GM21529 (cell line): Measurements from ENCODE around the gene ARHGAP33.

Experiments used
- ATAC-seq: cut with Tn5 transposase; IDR thresholded peaks from one replicate; pipeline ENCODE4 v1.9.1; 2021; ENCODE audit not compliant: unreplicated experiment

Gene ARHGAP33

DNA sequence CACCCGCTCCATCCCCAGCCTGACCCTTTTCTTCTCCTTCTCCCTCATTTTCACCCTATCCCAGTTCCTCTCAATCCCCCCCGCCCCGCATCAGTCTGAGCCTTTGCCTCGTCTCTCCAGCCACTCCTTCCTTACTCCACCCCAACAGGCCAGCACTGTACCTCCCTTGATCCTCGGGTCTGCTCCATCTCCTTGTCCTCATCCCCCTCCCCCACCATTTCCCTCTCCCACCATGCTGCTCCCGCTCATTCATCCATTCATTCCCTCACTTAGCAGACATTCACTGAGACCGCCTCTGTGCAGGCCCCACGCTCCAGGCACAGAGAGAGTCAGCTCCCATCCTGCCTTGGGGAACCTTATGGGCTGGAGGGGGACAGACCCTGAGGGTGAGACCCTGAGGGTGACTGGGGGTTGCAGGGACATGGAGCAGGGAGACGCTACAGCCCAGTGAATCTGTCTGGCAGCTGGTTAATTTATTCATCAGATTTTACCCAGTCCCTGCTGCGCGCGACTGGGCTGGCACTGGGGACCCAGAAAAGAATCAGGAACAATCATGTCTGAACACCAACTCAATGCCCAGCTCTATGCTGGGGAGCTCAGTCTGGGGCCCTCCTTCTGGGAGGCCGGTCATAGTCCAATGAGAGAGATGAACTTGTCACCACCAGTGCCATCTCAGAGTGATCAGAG lies 881 bp downstream of the ARHGAP33 start:
- ATAC-seq = no peak

DNA sequence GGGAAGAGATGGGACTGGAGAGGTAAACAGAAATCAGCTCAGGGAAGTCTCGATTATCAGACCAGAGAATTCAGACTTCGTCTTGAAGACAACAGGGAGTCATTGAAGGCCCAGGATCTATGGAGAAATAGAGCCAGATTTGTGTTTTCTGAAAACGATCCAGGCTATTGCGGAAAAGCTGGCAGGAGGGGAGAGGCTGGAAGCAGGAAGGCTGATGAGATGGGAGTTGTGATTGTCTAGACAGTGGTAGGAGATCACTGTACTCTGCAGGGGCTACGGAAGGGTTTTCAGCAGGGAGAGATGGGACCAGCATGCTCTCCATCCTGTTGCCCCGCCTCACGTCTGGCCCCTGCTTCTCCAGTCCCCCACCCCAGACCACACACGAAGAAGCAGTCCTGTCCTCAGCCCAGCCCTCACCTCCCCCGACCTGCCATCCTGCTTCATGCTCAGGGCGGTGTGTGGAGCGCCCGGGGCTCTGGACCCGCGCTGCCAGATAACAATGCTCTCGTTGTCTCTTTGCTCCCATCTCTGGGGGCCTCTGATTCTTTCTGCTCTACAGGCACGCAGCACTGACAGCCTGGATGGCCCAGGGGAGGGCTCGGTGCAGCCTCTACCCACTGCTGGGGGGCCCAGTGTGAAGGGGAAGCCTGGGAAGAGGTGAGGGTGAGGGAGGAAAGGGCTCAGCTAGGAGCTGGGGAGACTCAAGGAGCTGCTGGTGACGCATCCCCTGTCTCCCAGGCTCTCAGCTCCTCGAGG lies 1.9 kb downstream of the ARHGAP33 start:
- ATAC-seq = no peak

DNA sequence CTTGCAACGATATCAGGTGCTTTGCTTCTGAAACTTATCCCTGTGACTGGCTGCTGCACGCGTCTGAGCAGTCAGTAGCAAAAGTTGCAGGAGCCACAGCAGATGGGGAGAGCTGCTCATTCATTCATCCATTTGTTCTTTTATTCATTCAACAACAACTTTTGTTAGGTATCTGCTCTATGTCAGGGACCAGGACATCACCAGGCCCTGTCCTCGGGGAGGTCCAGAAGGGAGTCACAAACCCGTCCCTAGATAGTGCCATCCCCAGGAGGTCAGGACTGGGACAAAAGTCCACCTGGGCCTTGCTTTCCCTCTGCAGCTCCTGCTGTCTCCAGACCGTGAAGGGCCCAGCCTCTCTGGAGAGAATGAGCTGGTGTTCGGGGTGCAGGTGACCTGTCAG lies 2.6 kb downstream of the ARHGAP33 start:
- no peak for ATAC-seq

DNA sequence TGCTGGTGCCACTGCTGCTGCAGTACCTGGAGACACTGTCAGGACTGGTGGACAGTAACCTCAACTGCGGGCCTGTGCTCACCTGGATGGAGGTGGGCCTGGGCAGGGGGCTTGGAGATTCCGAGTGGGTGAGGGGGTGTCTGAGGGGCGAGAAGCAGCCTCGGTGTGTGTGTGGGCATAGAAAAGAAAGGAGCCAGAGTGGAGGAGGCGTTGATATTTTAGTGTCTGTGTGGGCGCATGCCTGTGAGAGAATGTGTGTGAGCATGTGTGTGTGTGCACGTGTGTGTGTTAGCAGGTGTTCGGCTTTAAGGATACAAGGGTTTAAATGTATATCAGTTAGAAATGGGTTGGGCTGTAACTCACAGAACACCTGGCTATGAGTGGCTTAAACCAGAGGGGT lies 3.7 kb downstream of the ARHGAP33 start:
- ATAC-seq = no peak

DNA sequence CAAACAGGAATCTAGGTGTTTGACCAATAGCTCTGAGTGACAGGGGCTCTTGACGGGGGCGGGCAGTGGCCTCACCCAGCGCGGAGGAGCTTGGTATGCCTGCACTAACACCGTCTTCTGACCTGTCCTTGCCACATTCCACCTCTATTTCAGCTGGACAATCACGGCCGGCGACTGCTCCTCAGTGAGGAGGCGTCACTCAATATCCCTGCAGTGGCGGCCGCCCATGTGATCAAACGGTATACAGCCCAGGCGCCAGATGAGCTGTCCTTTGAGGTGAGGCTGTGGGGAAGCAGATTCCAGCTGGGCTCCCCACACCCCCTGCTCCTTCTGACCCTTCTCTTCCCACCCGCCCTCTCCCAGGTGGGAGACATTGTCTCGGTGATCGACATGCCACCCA lies 4.7 kb downstream of the ARHGAP33 start:
- ATAC-seq = no peak

DNA sequence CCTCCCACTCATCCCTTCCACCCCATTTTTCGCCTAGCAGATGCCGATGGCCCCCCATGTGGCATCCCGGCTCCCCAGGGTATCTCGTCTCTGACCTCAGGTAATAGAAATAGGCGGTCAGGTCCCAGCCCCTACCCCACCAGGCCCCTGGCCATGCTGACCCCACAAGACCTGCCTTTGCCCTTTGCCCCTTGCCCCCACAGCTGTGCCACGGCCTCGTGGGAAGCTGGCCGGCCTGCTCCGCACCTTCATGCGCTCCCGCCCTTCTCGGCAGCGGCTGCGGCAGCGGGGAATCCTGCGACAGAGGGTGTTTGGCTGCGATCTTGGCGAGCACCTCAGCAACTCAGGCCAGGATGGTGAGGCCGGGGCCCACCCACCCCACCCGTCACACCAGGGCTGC lies 5.4 kb downstream of the ARHGAP33 start:
- ATAC-seq = no peak

DNA sequence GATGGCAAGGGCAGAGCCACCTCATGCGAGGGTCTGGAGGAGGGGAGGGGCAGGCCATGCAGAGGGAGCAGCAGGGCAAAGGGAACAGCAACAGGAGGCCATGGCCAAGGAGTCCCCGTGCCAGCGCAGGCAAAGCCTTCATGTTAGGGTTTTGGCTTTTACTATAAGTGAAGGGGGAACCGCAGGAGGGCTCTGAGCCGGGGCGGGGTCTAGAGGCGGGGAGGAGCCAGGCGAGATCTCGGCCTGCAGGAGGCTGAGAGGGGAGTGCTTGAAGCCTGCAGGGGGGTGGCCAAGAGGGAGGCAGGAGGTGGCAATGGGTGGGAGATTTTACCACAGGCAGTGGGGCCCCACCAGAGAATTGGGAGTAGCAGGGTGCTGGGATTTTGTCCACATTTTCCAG lies 6.3 kb downstream of the ARHGAP33 start:
- ATAC-seq = no peak

DNA sequence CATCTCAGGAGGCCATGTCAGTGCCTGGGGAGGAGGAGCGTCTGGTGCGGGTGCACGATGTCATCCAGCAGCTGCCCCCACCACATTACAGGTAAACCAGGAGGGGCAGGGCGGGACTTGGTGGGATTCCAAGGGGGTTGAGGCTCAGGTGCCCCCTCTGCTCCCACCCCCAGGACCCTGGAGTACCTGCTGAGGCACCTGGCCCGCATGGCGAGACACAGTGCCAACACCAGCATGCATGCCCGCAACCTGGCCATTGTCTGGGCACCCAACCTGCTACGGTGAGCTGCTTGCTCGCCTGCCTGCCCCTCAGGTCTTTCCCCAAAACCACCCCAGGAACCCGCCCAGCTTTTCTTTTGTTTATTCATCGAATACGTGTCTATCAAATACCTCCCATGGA lies 7.2 kb downstream of the ARHGAP33 start:
- ATAC-seq = no peak

DNA sequence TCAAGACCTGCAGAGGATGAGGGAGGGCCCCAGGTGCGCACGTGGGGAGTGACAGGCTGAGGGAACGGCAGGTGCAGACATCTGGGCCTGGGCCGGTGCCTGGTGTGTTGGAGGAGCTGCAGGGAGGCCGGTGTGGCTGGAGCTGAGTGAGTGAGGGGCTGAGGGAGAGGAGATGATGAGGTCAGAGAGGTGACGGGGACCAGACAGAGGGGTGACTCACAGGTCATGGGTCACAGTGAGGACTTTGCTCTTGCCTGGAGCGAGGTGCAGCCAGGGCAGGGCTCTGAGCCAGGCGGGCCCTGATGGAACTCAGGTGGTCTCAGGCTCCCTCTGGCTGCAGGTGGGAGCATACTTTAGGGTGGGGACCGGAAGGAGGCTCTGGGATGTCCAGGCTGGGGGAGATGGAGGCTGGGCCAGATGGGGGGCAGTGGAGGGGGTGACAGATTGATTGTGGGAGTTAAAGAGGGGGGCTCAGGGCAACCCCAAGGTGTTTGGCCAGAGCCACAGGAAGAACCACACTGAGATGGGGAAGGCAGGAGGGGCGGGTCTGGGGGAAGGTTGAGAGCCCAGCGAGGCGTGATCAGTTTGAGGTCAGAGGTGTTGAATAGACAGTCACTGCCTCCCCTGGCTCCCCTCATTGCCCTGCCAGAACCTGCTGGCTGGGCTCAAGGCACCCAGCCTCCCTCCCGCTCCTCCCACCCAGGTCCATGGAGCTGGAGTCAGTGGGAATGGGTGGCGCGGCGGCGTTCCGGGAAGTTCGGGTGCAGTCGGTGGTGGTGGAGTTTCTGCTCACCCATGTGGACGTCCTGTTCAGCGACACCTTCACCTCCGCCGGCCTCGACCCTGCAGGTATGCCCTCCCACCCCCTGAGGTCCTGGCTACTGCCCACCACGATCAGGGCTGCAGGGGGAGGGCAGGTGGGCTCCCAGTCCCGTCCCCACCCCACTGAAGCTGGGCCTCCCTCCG lies 8.4 kb downstream of the ARHGAP33 start:
- ATAC-seq = no peak

DNA sequence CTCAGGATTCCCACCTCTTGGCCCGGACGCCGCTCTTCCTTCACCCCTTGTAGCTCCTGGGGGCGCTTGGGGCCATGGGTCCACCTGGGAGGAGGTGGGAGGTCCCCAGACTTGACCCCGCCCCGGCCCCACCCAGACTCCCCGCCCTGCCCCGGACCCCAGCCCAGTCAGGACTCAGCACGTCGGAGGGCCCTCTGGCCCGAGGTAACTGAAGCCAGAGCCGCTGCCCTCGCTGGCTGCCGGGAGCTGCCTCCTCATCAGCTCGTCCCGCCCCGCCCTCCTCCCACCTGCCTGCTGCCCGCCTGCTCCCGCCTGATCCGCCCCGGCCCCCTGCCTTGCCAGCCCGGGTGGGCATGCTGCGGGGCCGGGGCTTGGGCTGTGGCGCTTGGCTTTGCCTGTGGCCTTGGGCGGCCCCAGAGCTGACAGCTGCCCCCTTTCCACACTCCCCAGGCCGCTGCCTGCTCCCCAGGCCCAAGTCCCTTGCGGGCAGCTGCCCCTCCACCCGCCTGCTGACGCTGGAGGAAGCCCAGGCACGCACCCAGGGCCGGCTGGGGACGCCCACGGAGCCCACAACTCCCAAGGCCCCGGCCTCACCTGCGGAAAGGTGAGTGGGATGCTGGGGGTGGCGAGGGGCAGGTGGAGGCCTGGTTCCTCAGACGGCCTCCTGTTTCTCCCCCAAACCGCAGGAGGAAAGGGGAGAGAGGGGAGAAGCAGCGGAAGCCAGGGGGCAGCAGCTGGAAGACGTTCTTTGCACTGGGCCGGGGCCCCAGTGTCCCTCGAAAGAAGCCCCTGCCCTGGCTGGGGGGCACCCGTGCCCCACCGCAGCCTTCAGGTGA lies 9.4 kb downstream of the ARHGAP33 start:
- ATAC-seq = no peak

DNA sequence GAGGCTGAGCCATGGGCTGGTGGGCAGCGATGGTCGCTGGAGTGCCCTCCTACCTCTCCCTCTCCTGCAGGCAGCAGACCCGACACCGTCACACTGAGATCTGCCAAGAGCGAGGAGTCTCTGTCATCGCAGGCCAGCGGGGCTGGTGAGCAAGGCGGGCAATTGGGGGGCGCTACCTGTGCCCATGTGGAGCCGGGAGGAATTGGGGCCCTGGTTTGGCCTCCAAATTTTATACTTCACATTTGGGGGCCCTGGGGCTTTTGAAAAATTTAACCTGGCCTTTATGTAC lies 9.9 kb downstream of the ARHGAP33 start:
- ATAC-seq = no peak

DNA sequence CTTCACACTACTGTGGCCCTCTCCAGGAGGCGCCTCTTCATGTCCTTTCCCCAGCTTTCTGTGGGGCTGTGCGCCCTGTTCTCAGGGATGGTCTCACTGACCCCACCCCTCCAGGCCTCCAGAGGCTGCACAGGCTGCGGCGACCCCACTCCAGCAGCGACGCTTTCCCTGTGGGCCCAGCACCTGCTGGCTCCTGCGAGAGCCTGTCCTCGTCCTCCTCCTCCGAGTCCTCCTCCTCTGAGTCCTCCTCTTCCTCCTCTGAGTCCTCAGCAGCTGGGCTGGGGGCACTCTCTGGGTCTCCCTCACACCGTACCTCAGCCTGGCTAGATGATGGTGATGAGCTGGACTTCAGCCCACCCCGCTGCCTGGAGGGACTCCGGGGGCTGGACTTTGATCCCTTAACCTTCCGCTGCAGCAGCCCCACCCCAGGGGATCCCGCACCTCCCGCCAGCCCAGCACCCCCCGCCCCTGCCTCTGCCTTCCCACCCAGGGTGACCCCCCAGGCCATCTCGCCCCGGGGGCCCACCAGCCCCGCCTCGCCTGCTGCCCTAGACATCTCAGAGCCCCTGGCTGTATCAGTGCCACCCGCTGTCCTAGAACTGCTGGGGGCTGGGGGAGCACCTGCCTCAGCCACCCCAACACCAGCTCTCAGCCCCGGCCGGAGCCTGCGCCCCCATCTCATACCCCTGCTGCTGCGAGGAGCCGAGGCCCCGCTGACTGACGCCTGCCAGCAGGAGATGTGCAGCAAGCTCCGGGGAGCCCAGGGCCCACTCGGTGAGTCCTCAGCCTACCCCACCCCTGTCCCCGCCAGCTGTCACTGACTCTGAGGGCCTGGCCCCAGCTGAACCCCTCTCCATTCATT lies 11.2 kb downstream of the ARHGAP33 start:
- no peak for ATAC-seq

DNA sequence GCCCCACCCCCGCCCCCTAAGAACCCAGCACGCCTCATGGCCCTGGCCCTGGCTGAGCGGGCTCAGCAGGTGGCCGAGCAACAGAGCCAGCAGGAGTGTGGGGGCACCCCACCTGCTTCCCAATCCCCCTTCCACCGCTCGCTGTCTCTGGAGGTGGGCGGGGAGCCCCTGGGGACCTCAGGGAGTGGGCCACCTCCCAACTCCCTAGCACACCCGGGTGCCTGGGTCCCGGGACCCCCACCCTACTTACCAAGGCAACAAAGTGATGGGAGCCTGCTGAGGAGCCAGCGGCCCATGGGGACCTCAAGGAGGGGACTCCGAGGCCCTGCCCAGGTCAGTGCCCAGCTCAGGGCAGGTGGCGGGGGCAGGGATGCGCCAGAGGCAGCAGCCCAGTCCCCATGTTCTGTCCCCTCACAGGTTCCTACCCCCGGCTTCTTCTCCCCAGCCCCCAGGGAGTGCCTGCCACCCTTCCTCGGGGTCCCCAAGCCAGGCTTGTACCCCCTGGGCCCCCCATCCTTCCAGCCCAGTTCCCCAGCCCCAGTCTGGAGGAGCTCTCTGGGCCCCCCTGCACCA lies 11.9 kb downstream of the ARHGAP33 start:
- ATAC-seq = no peak

DNA sequence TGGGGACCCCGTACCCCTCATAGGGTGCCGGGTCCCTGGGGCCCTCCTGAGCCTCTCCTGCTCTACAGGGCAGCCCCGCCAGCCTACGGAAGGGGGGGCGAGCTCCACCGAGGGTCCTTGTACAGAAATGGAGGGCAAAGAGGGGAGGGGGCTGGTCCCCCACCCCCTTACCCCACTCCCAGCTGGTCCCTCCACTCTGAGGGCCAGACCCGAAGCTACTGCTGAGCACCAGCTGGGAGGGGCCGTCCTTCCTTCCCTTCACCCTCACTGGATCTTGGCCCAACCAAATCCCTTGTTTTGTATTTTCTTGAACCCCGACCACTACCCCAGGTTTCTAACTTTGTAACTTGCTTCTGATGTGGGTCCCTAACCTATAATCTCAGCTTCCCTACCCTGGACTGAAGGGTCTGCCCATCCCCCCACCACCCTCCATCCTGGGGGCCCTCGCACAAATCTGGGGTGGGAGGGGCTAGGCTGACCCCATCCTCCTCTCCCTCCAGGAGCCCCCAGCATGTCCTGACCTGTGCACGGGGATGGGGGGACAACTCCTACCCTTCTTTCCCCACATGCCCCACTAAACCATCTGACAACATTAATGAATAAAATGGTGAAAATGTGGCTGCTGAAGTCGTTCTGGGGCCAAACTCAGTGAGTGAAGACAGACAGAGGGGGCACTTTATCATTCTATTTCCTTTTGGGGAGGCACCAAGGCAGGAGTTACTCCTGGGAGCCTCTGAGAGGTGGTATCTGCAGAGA lies 13.0 kb downstream of the ARHGAP33 start:
- no peak for ATAC-seq

DNA sequence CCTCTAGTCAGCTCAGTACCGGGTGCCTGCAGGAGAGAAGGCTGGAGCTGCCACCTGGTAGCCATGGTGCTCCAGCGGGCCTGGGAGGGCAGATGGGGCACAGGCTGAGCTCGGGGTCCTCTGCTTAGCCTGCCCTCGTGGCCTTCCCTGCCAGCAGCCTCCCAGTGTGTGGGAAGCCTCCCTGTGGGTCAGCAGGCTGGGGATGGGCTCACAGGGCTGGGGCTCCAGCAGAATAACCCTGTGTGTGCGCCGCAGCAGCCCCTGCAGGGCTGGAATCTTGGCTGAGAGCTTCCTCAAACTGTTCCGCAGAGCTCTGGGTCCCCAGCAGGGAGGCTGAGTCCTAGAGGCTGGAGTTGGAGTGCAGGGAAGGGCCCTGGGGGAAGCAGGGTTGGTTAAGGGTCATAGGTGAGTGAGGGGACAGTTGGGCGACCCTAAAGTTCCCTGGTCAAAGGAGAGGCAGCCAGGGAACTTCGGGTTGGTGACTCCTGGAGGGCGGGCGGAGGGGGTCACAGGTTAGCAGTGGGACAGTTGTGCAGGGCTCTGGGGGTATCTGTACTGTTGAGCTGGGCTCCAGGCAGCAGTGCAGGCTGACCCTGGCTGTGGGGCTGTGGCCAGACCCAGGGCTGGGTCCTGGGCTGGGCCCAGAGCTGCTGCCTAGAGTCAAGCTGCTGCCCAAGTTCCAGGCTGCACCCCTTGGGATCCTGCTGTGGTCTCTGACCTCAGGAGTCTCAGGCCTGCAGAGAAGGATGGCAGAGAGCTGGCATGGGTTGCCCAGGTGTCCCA lies 14.0 kb downstream of the ARHGAP33 start:
- ATAC-seq = no peak

DNA sequence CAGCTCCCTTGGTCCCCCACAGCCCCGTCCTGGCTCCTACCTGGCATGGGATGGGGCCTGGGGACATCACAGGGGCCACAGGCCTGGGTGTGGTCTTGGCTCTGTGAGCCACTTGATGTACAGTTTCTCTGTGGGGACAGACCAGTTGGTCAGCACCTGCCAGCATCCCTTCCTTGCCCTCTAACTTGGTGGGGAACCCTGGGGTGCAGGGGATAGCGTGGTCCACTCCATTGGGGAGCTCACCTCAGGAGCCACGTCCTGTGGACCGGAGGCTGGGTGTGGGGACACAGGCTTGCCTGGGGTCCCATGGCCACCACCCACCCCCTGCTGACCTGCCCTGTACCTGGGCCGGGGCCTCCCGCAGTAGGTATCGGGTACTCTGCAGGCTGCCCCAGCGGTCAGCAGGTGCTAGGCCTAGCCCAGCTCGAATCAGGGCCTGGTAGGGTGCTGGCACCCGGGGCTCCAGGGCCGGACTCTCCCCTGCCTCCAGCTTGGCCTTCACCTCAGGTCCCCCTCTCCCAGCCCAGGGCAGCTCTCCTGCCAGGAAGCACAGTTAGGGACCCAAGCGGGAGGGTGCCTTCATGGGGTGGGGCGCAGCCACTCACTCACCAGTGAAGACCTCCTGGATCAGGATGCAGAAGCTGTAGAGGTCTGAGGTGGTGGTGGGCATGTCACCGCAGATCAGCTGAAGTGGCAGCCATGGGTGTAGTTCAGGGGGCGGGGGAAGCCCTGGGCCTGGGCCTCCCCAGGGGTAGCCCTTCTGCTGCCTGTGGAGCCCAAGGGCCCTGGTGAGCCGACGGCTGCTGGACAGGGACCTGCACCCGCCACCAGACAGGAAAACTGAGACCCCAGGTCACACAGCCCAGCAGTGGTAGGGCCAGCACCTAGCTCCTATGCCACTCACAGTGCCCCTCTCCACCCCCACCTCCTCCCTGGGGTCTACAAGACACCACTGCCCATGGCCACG lies 14.9 kb downstream of the ARHGAP33 start:
- no peak for ATAC-seq
